Activated T-helper 1 cell treated with anti-CD3 and anti-CD28 coated beads, Interleukin-12 subunit alpha, Interleukin-12 subunit beta, Interleukin-2, Interleukin-4 antibody, amounts not matched to agents 30 ng/mL and 10 ng/mL and 1 ng/mL, durations not matched to agents 14 hours and 24 hours and 36 hours (primary cell): Measurements from ENCODE around the gene PRH1. TPM values are rescaled to one million over a fixed set of nuclear protein-coding genes. Genes with fewer than 3 reads are reported as not detected.

ENCODE experiments used
- DNase-seq: peaks from one replicate; pipeline ENCODE4 v3.0.0; 2021; ENCODE audit warnings: low spot score
- H3K27ac Mint-ChIP-seq: one replicate; pipeline ENCODE4 v1.8.0; 2021; ENCODE audit warnings: mild to moderate bottlenecking, mixed read lengths
- H3K27me3 Mint-ChIP-seq: one replicate; pipeline ENCODE4 v1.8.0; 2022; ENCODE audit warnings: mild to moderate bottlenecking, moderate library complexity, mixed read lengths; ENCODE audit not compliant: insufficient read depth
- H3K36me3 Mint-ChIP-seq: one replicate; pipeline ENCODE4 v1.8.0; 2021; ENCODE audit warnings: low read depth, mixed read lengths
- H3K4me1 Mint-ChIP-seq: one replicate; pipeline ENCODE4 v1.8.0; 2021; ENCODE audit warnings: low read depth, mixed read lengths
- H3K4me3 Mint-ChIP-seq: one replicate; pipeline ENCODE4 v1.8.0; 2021; ENCODE audit warnings: mild to moderate bottlenecking, moderate library complexity, mixed read lengths
- H3K9me3 Mint-ChIP-seq: one replicate; pipeline ENCODE4 v1.8.0; 2021; ENCODE audit warnings: mixed read lengths
- intact Hi-C: fragments of 100-400 bp; cut with micrococcal nuclease; formaldehyde crosslinking; loops from one replicate; pipeline ENCODE4 v1.15.1; 2024
- total RNA-seq: library from RNA; stranded (reverse); gene quantifications from 2 replicates; pipeline ENCODE4 v1.2.3, GENCODE V29; 2022

Gene PRH1
- total RNA-seq, 1 donor from 2014 or later = 19.6 TPM

GRCh38 chr12:10867381-10867780 lies 16.7 kb downstream of the PRH1 start:
- H3K4me3 Mint-ChIP-seq = no peak overlapping the region
- peaks cover 2% of the 10 kb centered on the region for H3K9me3 Mint-ChIP-seq
- no peaks in the 10 kb centered on the region for H3K27me3 Mint-ChIP-seq
- H3K27ac Mint-ChIP-seq = no peak overlapping the region
- intact Hi-C loops = no loop called here
- DNase-seq = no peak
- H3K4me1 Mint-ChIP-seq = no peaks in the 10 kb centered on the region
- no peaks in the 10 kb centered on the region for H3K36me3 Mint-ChIP-seq

GRCh38 chr12:10863512-10864218 lies 20.4 kb downstream of the PRH1 start:
- Mint-ChIP-seq H3K27me3 (no peaks in the 10 kb centered on the region), H3K4me1 (no peaks in the 10 kb centered on the region)
- intact Hi-C loops = no loop called here

GRCh38 chr12:10861366-10861765 lies 22.7 kb downstream of the PRH1 start:
- Mint-ChIP-seq H3K27ac (no peak overlapping the region), H3K4me3 (no peak overlapping the region), H3K4me1 (no peaks in the 10 kb centered on the region), H3K27me3 (no peaks in the 10 kb centered on the region), H3K36me3 (peaks cover 17% of the 10 kb centered on the region), H3K9me3 (peaks cover 45% of the 10 kb centered on the region)
- no peak for DNase-seq
- intact Hi-C loops = no loop called here

More at GRCh38 chr12:10863512-10864218, 20.4 kb downstream of the PRH1 start:
- Mint-ChIP-seq H3K36me3 (peaks cover 12% of the 10 kb centered on the region), H3K9me3 (peaks cover 25% of the 10 kb centered on the region), H3K4me3 (no peak overlapping the region), H3K27ac (no peak overlapping the region)
- DNase-seq = no peak

- Mint-ChIP-seq H3K27ac (no peak overlapping the region), H3K27me3 (no peaks in the 10 kb centered on the region), H3K9me3 (peaks cover 47% of the 10 kb centered on the region), H3K36me3 (peaks cover 24% of the 10 kb centered on the region), H3K4me1 (peaks cover 12% of the 10 kb centered on the region), H3K4me3 (no peak overlapping the region)
- DNase-seq = no peak
- intact Hi-C loops = no loop called here
Observed at GRCh38 chr12:10855807-10856206, 28.2 kb downstream of the PRH1 start.

- DNase-seq = no peak
- Mint-ChIP-seq H3K27me3 (no peaks in the 10 kb centered on the region), H3K27ac (no peak overlapping the region), H3K4me1 (peaks cover 33% of the 10 kb centered on the region), H3K36me3 (peaks cover 16% of the 10 kb centered on the region), H3K4me3 (no peak overlapping the region), H3K9me3 (peaks cover 33% of the 10 kb centered on the region)
- intact Hi-C loops = no loop called here
Observed at GRCh38 chr12:10853776-10854175, 30.3 kb downstream of the PRH1 start.

- Mint-ChIP-seq H3K9me3 (peaks cover 12% of the 10 kb centered on the region), H3K27ac (no peak overlapping the region), H3K36me3 (peaks cover 10% of the 10 kb centered on the region), H3K4me1 (peaks cover 34% of the 10 kb centered on the region), H3K4me3 (no peak overlapping the region), H3K27me3 (no peaks in the 10 kb centered on the region)
- DNase-seq = no peak
- intact Hi-C loops = no loop called here
Observed at GRCh38 chr12:10851243-10851858, 32.7 kb downstream of the PRH1 start.

GRCh38 chr12:10849425-10849878 lies 34.6 kb downstream of the PRH1 start, which contains the start of gene PRR4:
Gene PRR4 (minus strand): TSS chr12:10849475. CDS start chr12:10849437, 38 bp downstream.
- no peak within 1 kb of the TSS for H3K27ac Mint-ChIP-seq
- H3K27me3 Mint-ChIP-seq = no peaks in the 10 kb centered on the region
- H3K4me3 Mint-ChIP-seq = no peak within 1 kb of the TSS
- H3K4me1 Mint-ChIP-seq = peaks cover 34% of the 10 kb centered on the region
- DNase-seq = peak; percentile 37
- peaks cover under 1% of the 10 kb centered on the region for H3K9me3 Mint-ChIP-seq
- H3K36me3 Mint-ChIP-seq = peaks cover 5% of the 10 kb centered on the region
- intact Hi-C loops = no loop called here

GRCh38 chr12:10847744-10848143 lies 36.3 kb downstream of the PRH1 start:
- no peak for DNase-seq
- Mint-ChIP-seq H3K36me3 (peaks cover 5% of the 10 kb centered on the region), H3K27ac (no peak overlapping the region), H3K27me3 (no peaks in the 10 kb centered on the region), H3K9me3 (no peaks in the 10 kb centered on the region), H3K4me1 (peaks cover 34% of the 10 kb centered on the region), H3K4me3 (no peak overlapping the region)
- intact Hi-C loops = no loop called here

GRCh38 chr12:10842862-10843261 lies 41.2 kb downstream of the PRH1 start:
- intact Hi-C loops = no loop called here
- Mint-ChIP-seq H3K36me3 (peaks cover 5% of the 10 kb centered on the region), H3K4me3 (no peak overlapping the region), H3K27ac (no peak overlapping the region), H3K27me3 (no peaks in the 10 kb centered on the region), H3K4me1 (no peaks in the 10 kb centered on the region), H3K9me3 (no peaks in the 10 kb centered on the region)
- DNase-seq = no peak

- no peaks in the 10 kb centered on the region for H3K9me3 Mint-ChIP-seq
- peaks cover 2% of the 10 kb centered on the region for H3K36me3 Mint-ChIP-seq
- H3K27me3 Mint-ChIP-seq = no peaks in the 10 kb centered on the region
- no peaks in the 10 kb centered on the region for H3K4me1 Mint-ChIP-seq
- no peak for DNase-seq
- intact Hi-C loops = no loop called here
- no peak overlapping the region for H3K27ac Mint-ChIP-seq
- no peak overlapping the region for H3K4me3 Mint-ChIP-seq
Observed at GRCh38 chr12:10838461-10838860, 45.6 kb downstream of the PRH1 start.

Other genes starting within 250 kb of the PRH1 start
- gene STYK1, start 210.2 kb downstream of the PRH1 start, total RNA-seq = 0.34 TPM in 1 of 2 replicates, not detected in the other
- 198 and 207 TPM in 2 replicates for gene YBX3, start 160.9 kb downstream of the PRH1 start, total RNA-seq
- not detected in 2 replicates for gene TAS2R7, start 81.6 kb downstream of the PRH1 start, total RNA-seq
- not detected in 2 replicates for gene TAS2R8, start 77.0 kb downstream of the PRH1 start, total RNA-seq
- not detected in 2 replicates for gene TAS2R9, start 74.1 kb downstream of the PRH1 start, total RNA-seq
- gene TAS2R10, start 57.9 kb downstream of the PRH1 start, total RNA-seq = not detected in 2 replicates
- gene PRR4, start 34.8 kb downstream of the PRH1 start, total RNA-seq = 1.9 and 3.6 TPM in 2 replicates
- gene TAS2R13, start 25.3 kb upstream of the PRH1 start, total RNA-seq = 0.96 TPM in 2 replicates
- not detected in 2 replicates for gene PRH2, start 45.0 kb upstream of the PRH1 start, total RNA-seq
- gene TAS2R14, start 55.0 kb upstream of the PRH1 start, total RNA-seq = 2.8 and 2.9 TPM in 2 replicates
- gene TAS2R50, start 102.7 kb upstream of the PRH1 start, total RNA-seq = 0.91 and 1.7 TPM in 2 replicates
- 2.1 TPM in 2 replicates for gene TAS2R20, start 114.0 kb upstream of the PRH1 start, total RNA-seq
- 3.6 and 4.3 TPM in 2 replicates for gene TAS2R19, start 138.4 kb upstream of the PRH1 start, total RNA-seq
- 4.1 and 4.5 TPM in 2 replicates for gene TAS2R31, start 147.2 kb upstream of the PRH1 start, total RNA-seq
- gene TAS2R46, start 178.0 kb upstream of the PRH1 start, total RNA-seq = 1.9 and 2.0 TPM in 2 replicates
- gene TAS2R43, start 208.1 kb upstream of the PRH1 start, total RNA-seq = 0.76 and 2.0 TPM in 2 replicates